ENCODE data around the gene IPCEF1. TPM values are rescaled to one million over a fixed set of nuclear protein-coding genes. Genes with fewer than 3 reads are reported as not detected.
A peak's percentile ranks its signal among the peaks of the same experiment; 100 is the strongest.

Gene IPCEF1
- total RNA-seq, 5 donors from 2014 or later (not counting 1 experiment from before 2014, with no cell fraction given) = 57.6 to 132 (median 69.4) TPM

- Histone ChIP-seq H3K27ac (ENCODE audit: low read length) (no peak overlapping the region), H3K36me3 (ENCODE audit: control insufficient read depth in 2 of 2, extremely low read depth in 1 of 2, insufficient read depth in 1 of 2, low read length in 1 of 2) (no peaks in the 10 kb centered on the region), H3K4me1 (ENCODE audit: control insufficient read depth in 1 of 2, extremely low read depth in 1 of 2, insufficient read depth in 2 of 2, low read length in 2 of 2) (peaks cover 2 to 9% of the 10 kb centered on the region in 2 experiments), H3K27me3 (replicated peaks in 1 of 2; ENCODE audit: control insufficient read depth in 2 of 2, extremely low read depth in 1 of 2, insufficient read depth in 2 of 2, low read length in 1 of 2) (peaks cover 0 to 5% of the 10 kb centered on the region in 2 experiments), H3K9me3 (no peaks in the 10 kb centered on the region), H3K4me3 (ENCODE audit: control insufficient read depth in 1 of 2, extremely low read depth in 1 of 2, low read length in 1 of 2) (peak overlapping the region in 1 of 2 donors; percentile 17)
- no peaks in the 10 kb centered on the region for H3K9me3 Mint-ChIP-seq
- ATAC-seq (replicated peaks in 1 of 4) (peak in 3 of 4 experiments; percentile 41 to 79 (median 54)), DNase-seq (peak in 4 of 35 experiments; percentile 4 to 14 (median 6))
- peak overlapping the region; percentile 1 to 62 for H3K27ac Mint-ChIP-seq
- H3K36me3 Mint-ChIP-seq = no peaks in the 10 kb centered on the region
- H3K4me3 Mint-ChIP-seq = peak overlapping the region in 2 of 3 donors; percentile 22 to 67
- H3K4me1 Mint-ChIP-seq = peaks cover 25 to 36% (median 29%) of the 10 kb centered on the region in 3 donors
- POLR2A ChIA-PET = no interaction called here
- CTCF ChIA-PET = interaction anchor here in 1 of 2 donors (1.0 kb wide), 1 partner anchor 14 kb away, joined by 3 read pairs; no protein-coding TSS in a partner anchor
- peaks cover 0 to 4% of the 10 kb centered on the region in 2 donors for H3K27me3 Mint-ChIP-seq
- 44% methylated on average over 1 of the region's 10 CpGs for WGBS (ENCODE audit: insufficient coverage)
These were observed 2.6 kb upstream of the IPCEF1 start for GRCh38 chr6:154359161-154359574.

- H3K36me3 ChIP-seq (ENCODE audit: control insufficient read depth in 2 of 2, extremely low read depth in 1 of 2, insufficient read depth in 1 of 2, low read length in 1 of 2) = no peaks in the 10 kb centered on the region
- H3K4me3 Mint-ChIP-seq = no peak overlapping the region
- no peaks in the 10 kb centered on the region for H3K9me3 Mint-ChIP-seq
- WGBS (ENCODE audit: insufficient coverage) = 60% methylated on average over 1 of the region's 5 CpGs
- H3K4me3 ChIP-seq (ENCODE audit: control insufficient read depth in 1 of 2, extremely low read depth in 1 of 2, low read length in 1 of 2) = no peak overlapping the region
- H3K9me3 ChIP-seq = no peaks in the 10 kb centered on the region
- CTCF ChIA-PET = no interaction called here
- POLR2A ChIA-PET = no interaction called here
- no peaks in the 10 kb centered on the region for H3K36me3 Mint-ChIP-seq
- no peak for DNase-seq
- H3K4me1 Mint-ChIP-seq = peaks cover 27 to 36% (median 29%) of the 10 kb centered on the region in 3 donors
- no peak overlapping the region for H3K27ac ChIP-seq (ENCODE audit: low read length)
- H3K27me3 ChIP-seq (replicated peaks in 1 of 2; ENCODE audit: control insufficient read depth in 2 of 2, extremely low read depth in 1 of 2, insufficient read depth in 2 of 2, low read length in 1 of 2) = peaks cover 0 to 5% of the 10 kb centered on the region in 2 experiments
- no peak overlapping the region for H3K27ac Mint-ChIP-seq
- H3K27me3 Mint-ChIP-seq = peaks cover 0 to 3% of the 10 kb centered on the region in 2 donors
- no peak for ATAC-seq (replicated peaks in 1 of 4)
- H3K4me1 ChIP-seq (ENCODE audit: control insufficient read depth in 1 of 2, extremely low read depth in 1 of 2, insufficient read depth in 2 of 2, low read length in 2 of 2) = peaks cover 2 to 9% of the 10 kb centered on the region in 2 experiments
These were observed 1.5 kb upstream of the IPCEF1 start for GRCh38 chr6:154358019-154358545.

GRCh38 chr6:154356113-154356512 lies 490 bp downstream of the IPCEF1 start:
- H3K4me3 Mint-ChIP-seq = no peak overlapping the region
- H3K4me1 Mint-ChIP-seq = peaks cover 29 to 36% (median 29%) of the 10 kb centered on the region in 3 donors
- DNase-seq (no peak), ATAC-seq (replicated peaks in 1 of 4) (no peak)
- Histone ChIP-seq H3K4me1 (ENCODE audit: control insufficient read depth in 1 of 2, extremely low read depth in 1 of 2, insufficient read depth in 2 of 2, low read length in 2 of 2) (peaks cover 2 to 8% of the 10 kb centered on the region in 2 experiments), H3K27me3 (replicated peaks in 1 of 2; ENCODE audit: control insufficient read depth in 2 of 2, extremely low read depth in 1 of 2, insufficient read depth in 2 of 2, low read length in 1 of 2) (peaks cover 0 to 5% of the 10 kb centered on the region in 2 experiments), H3K9me3 (no peaks in the 10 kb centered on the region), H3K36me3 (ENCODE audit: control insufficient read depth in 2 of 2, extremely low read depth in 1 of 2, insufficient read depth in 1 of 2, low read length in 1 of 2) (no peaks in the 10 kb centered on the region), H3K27ac (ENCODE audit: low read length) (no peak overlapping the region), H3K4me3 (ENCODE audit: control insufficient read depth in 1 of 2, extremely low read depth in 1 of 2, low read length in 1 of 2) (no peak overlapping the region)
- peaks cover 0 to 3% of the 10 kb centered on the region in 2 donors for H3K27me3 Mint-ChIP-seq
- POLR2A ChIA-PET = no interaction called here
- no peaks in the 10 kb centered on the region for H3K9me3 Mint-ChIP-seq
- no CpG with 5 or more reads among the region's 2 CpGs for WGBS (ENCODE audit: insufficient coverage)
- H3K36me3 Mint-ChIP-seq = no peaks in the 10 kb centered on the region
- CTCF ChIA-PET = no interaction called here
- no peak overlapping the region for H3K27ac Mint-ChIP-seq

- no peak overlapping the region for H3K4me3 ChIP-seq (ENCODE audit: control insufficient read depth in 1 of 2, extremely low read depth in 1 of 2, low read length in 1 of 2)
- no peak overlapping the region for H3K27ac Mint-ChIP-seq
These were observed 2.3 kb downstream of the IPCEF1 start for GRCh38 chr6:154354265-154354777.

GRCh38 chr6:154353626-154354025 lies 3.0 kb downstream of the IPCEF1 start:
- ChIA-PET POLR2A (no interaction called here), CTCF (no interaction called here)
- Histone ChIP-seq H3K4me3 (ENCODE audit: control insufficient read depth in 1 of 2, extremely low read depth in 1 of 2, low read length in 1 of 2) (no peak overlapping the region), H3K27ac (ENCODE audit: low read length) (no peak overlapping the region), H3K9me3 (no peaks in the 10 kb centered on the region), H3K36me3 (ENCODE audit: control insufficient read depth in 2 of 2, extremely low read depth in 1 of 2, insufficient read depth in 1 of 2, low read length in 1 of 2) (no peaks in the 10 kb centered on the region), H3K27me3 (replicated peaks in 1 of 2; ENCODE audit: control insufficient read depth in 2 of 2, extremely low read depth in 1 of 2, insufficient read depth in 2 of 2, low read length in 1 of 2) (peaks cover 0 to 5% of the 10 kb centered on the region in 2 experiments), H3K4me1 (ENCODE audit: control insufficient read depth in 1 of 2, extremely low read depth in 1 of 2, insufficient read depth in 2 of 2, low read length in 2 of 2) (no peaks in the 10 kb centered on the region)
- H3K27ac Mint-ChIP-seq = no peak overlapping the region
- H3K4me1 Mint-ChIP-seq = peaks cover 14 to 18% (median 16%) of the 10 kb centered on the region in 3 donors
- H3K9me3 Mint-ChIP-seq = no peaks in the 10 kb centered on the region
- peaks cover 0 to 2% of the 10 kb centered on the region in 2 donors for H3K27me3 Mint-ChIP-seq
- no CpG with 5 or more reads among the region's 1 CpG for WGBS (ENCODE audit: insufficient coverage)
- no peak overlapping the region for H3K4me3 Mint-ChIP-seq
- no peak for ATAC-seq (replicated peaks in 1 of 4)
- no peaks in the 10 kb centered on the region for H3K36me3 Mint-ChIP-seq
- no peak for DNase-seq

More at GRCh38 chr6:154354265-154354777, 2.3 kb downstream of the IPCEF1 start:
- H3K36me3 ChIP-seq (ENCODE audit: control insufficient read depth in 2 of 2, extremely low read depth in 1 of 2, insufficient read depth in 1 of 2, low read length in 1 of 2) = no peaks in the 10 kb centered on the region
- peaks cover 0 to 4% of the 10 kb centered on the region in 2 experiments for H3K4me1 ChIP-seq (ENCODE audit: control insufficient read depth in 1 of 2, extremely low read depth in 1 of 2, insufficient read depth in 2 of 2, low read length in 2 of 2)
- 53% methylated on average over 8 of the region's 8 CpGs for WGBS (ENCODE audit: insufficient coverage)
- ATAC-seq (replicated peaks in 1 of 4) (no peak), DNase-seq (no peak)
- Mint-ChIP-seq H3K4me3 (no peak overlapping the region), H3K4me1 (peaks cover 19 to 23% (median 22%) of the 10 kb centered on the region in 3 donors), H3K36me3 (no peaks in the 10 kb centered on the region), H3K27me3 (peaks cover 0 to 2% of the 10 kb centered on the region in 2 donors), H3K9me3 (no peaks in the 10 kb centered on the region)
- H3K27me3 ChIP-seq (replicated peaks in 1 of 2; ENCODE audit: control insufficient read depth in 2 of 2, extremely low read depth in 1 of 2, insufficient read depth in 2 of 2, low read length in 1 of 2) = peaks cover 0 to 5% of the 10 kb centered on the region in 2 experiments
- H3K9me3 ChIP-seq = no peaks in the 10 kb centered on the region
- CTCF ChIA-PET = no interaction called here
- POLR2A ChIA-PET = interaction anchor here in 1 of 2 donors (0.6 kb wide), 1 partner anchor 627 kb away, joined by 4 read pairs; no protein-coding TSS in a partner anchor
- H3K27ac ChIP-seq (ENCODE audit: low read length) = no peak overlapping the region

GRCh38 chr6:154352898-154353585 lies 3.6 kb downstream of the IPCEF1 start:
- Histone ChIP-seq H3K4me1 (ENCODE audit: control insufficient read depth in 1 of 2, extremely low read depth in 1 of 2, insufficient read depth in 2 of 2, low read length in 2 of 2) (no peaks in the 10 kb centered on the region), H3K9me3 (no peaks in the 10 kb centered on the region), H3K4me3 (ENCODE audit: control insufficient read depth in 1 of 2, extremely low read depth in 1 of 2, low read length in 1 of 2) (no peak overlapping the region), H3K27me3 (replicated peaks in 1 of 2; ENCODE audit: control insufficient read depth in 2 of 2, extremely low read depth in 1 of 2, insufficient read depth in 2 of 2, low read length in 1 of 2) (peaks cover 0 to 5% of the 10 kb centered on the region in 2 experiments), H3K36me3 (ENCODE audit: control insufficient read depth in 2 of 2, extremely low read depth in 1 of 2, insufficient read depth in 1 of 2, low read length in 1 of 2) (no peaks in the 10 kb centered on the region), H3K27ac (ENCODE audit: low read length) (no peak overlapping the region)
- no peaks in the 10 kb centered on the region for H3K27me3 Mint-ChIP-seq
- WGBS (ENCODE audit: insufficient coverage) = 67% methylated on average over 7 of the region's 15 CpGs
- H3K9me3 Mint-ChIP-seq = no peaks in the 10 kb centered on the region
- H3K36me3 Mint-ChIP-seq = no peaks in the 10 kb centered on the region
- no peak overlapping the region for H3K4me3 Mint-ChIP-seq
- POLR2A ChIA-PET = no interaction called here
- no peak overlapping the region for H3K27ac Mint-ChIP-seq
- CTCF ChIA-PET = no interaction called here
- peaks cover 11 to 18% (median 11%) of the 10 kb centered on the region in 3 donors for H3K4me1 Mint-ChIP-seq
- ATAC-seq (replicated peaks in 1 of 4) (no peak), DNase-seq (no peak)
